Hippocampal formation (tissue), 2 donors: ENCODE results near the gene ITPR1.
A peak's percentile ranks its signal among the peaks of the same experiment; 100 is the strongest.
"Not testable (repeated sequence)": the region's sequence is repeated elsewhere in the genome, so short reads cannot be mapped to it uniquely, and the experiment has no call there.

Experiments
- DNase-seq, 2 donors: peaks; one replicate each; lab custom pipeline; 2025; lab: John Stamatoyannopoulos, UW

ITPR1 gene

GRCh38 chr3:4571690-4572334 is 78.7 kb downstream of the ITPR1 start:
- DNase-seq = no peak

- no peak for DNase-seq
Measured at GRCh38 chr3:4573153-4573552, 80.0 kb downstream of the ITPR1 start.

GRCh38 chr3:4574426-4574965 is 81.3 kb downstream of the ITPR1 start:
- DNase-seq = no peak

GRCh38 chr3:4575381-4575780 is 82.2 kb downstream of the ITPR1 start:
- DNase-seq = no peak

- no peak for DNase-seq
Measured at GRCh38 chr3:4577721-4578120, 84.6 kb downstream of the ITPR1 start.

- DNase-seq = no peak
Measured at GRCh38 chr3:4580346-4581123, 87.4 kb downstream of the ITPR1 start.

GRCh38 chr3:4581124-4581424 is 87.9 kb downstream of the ITPR1 start:
- DNase-seq = no peak

- DNase-seq = no peak
Measured at GRCh38 chr3:4581498-4581897, 88.3 kb downstream of the ITPR1 start.

GRCh38 chr3:4581920-4582611 is 88.9 kb downstream of the ITPR1 start:
- no peak for DNase-seq

GRCh38 chr3:4582624-4583023 is 89.5 kb downstream of the ITPR1 start:
- no peak for DNase-seq

- peak in 1 of 2 donors; percentile 29 for DNase-seq
Measured at GRCh38 chr3:4583416-4583815, 90.3 kb downstream of the ITPR1 start.

GRCh38 chr3:4584456-4585249 is 91.5 kb downstream of the ITPR1 start:
- peak in 1 of 2 donors; percentile 19 for DNase-seq

GRCh38 chr3:4586381-4586780 is 93.2 kb downstream of the ITPR1 start:
- no peak for DNase-seq

- no peak for DNase-seq
Measured at GRCh38 chr3:4587061-4587837, 94.1 kb downstream of the ITPR1 start.

GRCh38 chr3:4587838-4588105 is 94.6 kb downstream of the ITPR1 start:
- DNase-seq = no peak

GRCh38 chr3:4588466-4588865 is 95.3 kb downstream of the ITPR1 start:
- DNase-seq = no peak

GRCh38 chr3:4589475-4590097 is 96.4 kb downstream of the ITPR1 start:
- no peak for DNase-seq

GRCh38 chr3:4590849-4591248 is 97.7 kb downstream of the ITPR1 start:
- not testable (repeated sequence) for DNase-seq

- DNase-seq = no peak
Measured at GRCh38 chr3:4591669-4592068, 98.5 kb downstream of the ITPR1 start.

- no peak for DNase-seq
Measured at GRCh38 chr3:4593014-4593413, 99.9 kb downstream of the ITPR1 start.

GRCh38 chr3:4595710-4596113 is 102.6 kb downstream of the ITPR1 start:
- no peak for DNase-seq
